HG03108 (cell line): ENCODE measurements around the gene LRMDA.

Experiments
- ATAC-seq: cut with Tn5 transposase; IDR thresholded peaks from one replicate; pipeline ENCODE4 v1.9.1; 2021; ENCODE audit warnings: moderate library complexity; ENCODE audit not compliant: unreplicated experiment

LRMDA gene

GRCh38 chr10:76546411-76546810 lies 1115.0 kb downstream of the LRMDA start:
- no peak for ATAC-seq

- ATAC-seq = no peak
Measured at GRCh38 chr10:76547352-76547972, 1116.0 kb downstream of the LRMDA start.

DNA sequence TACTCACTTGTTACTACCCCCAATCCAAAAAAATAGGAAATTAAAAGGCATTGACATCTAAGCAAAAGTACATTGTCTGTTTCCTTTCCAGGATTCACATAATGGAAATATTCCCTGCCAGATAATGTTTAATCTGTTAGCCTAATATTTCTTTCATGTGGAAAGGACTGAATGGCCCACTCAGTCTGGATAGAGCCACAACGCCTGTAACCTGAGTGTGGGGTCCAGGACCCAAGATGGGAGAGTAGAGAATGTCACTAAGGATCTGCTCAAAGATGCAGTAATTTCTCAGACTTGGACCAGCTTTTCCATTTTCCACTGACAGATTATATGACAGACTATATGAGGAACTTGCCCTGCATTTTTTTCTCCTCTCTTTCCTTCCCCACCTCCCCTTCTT lies 1117.3 kb downstream of the LRMDA start:
- no peak for ATAC-seq

GRCh38 chr10:76549171-76549570 lies 1117.7 kb downstream of the LRMDA start:
- ATAC-seq = no peak

DNA sequence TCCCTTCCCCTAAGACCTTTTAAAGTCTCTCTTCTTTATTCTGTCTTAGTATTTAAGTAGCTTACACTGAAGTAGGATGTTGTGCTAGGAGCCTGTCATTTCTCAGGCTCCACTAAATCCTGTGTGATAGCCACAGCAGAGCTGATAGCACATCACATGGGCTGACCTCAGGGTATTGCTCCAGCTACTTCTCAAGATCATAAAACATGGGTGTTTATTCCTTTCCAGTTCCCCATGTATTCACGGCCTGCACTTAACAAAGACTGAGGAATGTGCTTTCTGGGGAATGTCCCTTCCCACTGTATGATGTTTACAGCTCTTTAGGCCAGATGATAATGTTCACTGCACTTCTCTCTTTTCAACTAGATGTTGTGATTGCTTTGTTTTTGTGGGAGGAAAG lies 1119.4 kb downstream of the LRMDA start:
- ATAC-seq = no peak

DNA sequence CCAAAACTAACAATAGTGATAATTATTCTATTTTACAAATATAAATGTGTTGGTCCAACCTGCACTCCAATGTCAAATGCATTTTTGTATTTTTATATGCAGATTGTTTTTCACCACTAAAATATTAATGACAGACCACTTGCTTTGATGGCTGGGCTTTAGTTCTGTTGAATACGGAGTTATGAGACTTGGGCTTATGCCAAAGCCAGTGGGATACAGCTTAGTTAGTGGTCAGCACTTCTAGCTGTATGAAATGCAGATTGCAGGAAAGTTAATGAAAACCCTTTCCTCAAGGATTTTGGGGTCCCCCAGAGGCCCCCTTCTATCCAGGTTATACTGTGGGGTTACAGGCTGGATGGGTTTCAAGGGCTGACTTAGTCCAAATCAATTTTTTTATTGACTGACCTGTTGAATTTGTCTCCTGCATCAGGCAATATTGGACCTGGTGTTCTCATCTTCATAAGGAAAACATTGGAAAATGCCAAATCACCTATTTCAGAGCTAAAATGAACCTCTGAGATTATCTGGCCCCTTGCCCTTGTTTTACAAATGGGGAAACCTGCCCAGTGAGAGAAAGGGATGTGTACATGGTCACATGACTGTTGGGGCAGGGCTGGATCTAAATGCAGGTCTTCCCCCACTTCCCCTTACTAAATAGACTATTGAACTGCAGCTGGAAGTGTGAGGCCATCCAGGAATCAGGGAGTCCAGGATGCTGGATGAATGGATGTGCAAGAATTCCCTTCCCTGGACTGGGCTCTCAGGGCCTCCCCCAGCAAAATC lies 1120.9 kb downstream of the LRMDA start:
- ATAC-seq = no peak

GRCh38 chr10:76553263-76554032 lies 1122.0 kb downstream of the LRMDA start:
- ATAC-seq = no peak

DNA sequence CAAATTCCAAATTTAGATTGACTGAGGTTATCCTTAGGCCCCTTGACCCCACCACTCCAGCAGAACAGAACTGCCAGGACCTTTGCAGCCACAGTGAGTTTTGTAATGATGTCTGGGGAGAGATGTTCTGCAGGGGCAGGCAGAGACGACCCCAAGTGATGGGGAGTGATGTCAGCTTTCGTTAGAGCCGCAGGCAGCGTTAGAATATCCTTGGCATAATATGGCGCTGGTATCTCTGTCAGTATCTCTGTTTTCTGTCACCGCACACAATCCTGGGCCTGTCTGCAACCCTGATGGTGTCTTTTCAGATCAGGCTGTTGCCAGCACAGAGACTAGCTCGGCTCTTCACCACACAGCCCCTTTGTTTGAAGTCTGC lies 1122.6 kb downstream of the LRMDA start:
- no peak for ATAC-seq

GRCh38 chr10:76554478-76554877 lies 1123.1 kb downstream of the LRMDA start:
- no peak for ATAC-seq

DNA sequence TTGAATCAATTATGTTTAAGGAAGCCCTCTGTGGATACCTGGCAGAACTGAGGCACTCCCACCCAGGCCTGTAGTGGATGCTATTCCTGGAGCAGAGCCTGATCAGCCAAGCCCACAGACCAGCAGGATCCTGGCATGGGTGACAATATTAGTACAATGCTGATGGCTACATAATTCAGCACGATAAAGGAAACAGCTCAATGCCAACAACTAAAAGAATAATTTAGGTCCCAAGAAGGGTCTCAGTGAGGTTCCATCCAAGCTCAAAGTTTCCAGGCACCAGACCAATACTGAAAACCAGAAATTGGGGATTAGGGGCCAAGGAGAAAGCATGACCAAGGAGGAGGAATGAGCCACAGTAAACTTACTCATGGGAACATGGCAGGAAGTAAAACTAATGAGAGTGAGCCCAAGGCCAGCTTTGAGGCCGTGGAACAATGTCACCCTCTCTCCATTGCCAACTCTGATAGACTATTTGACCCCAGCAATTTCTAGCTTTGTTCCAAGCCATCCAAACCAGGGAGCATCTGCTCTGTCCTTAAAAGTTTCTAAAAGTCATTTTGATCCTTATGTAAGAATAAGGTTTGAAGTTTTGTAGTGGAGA lies 1123.7 kb downstream of the LRMDA start:
- no peak for ATAC-seq

- ATAC-seq = no peak
Measured at GRCh38 chr10:76557366-76557765, 1125.9 kb downstream of the LRMDA start.

GRCh38 chr10:76558586-76558985 lies 1127.2 kb downstream of the LRMDA start:
- no peak for ATAC-seq

DNA sequence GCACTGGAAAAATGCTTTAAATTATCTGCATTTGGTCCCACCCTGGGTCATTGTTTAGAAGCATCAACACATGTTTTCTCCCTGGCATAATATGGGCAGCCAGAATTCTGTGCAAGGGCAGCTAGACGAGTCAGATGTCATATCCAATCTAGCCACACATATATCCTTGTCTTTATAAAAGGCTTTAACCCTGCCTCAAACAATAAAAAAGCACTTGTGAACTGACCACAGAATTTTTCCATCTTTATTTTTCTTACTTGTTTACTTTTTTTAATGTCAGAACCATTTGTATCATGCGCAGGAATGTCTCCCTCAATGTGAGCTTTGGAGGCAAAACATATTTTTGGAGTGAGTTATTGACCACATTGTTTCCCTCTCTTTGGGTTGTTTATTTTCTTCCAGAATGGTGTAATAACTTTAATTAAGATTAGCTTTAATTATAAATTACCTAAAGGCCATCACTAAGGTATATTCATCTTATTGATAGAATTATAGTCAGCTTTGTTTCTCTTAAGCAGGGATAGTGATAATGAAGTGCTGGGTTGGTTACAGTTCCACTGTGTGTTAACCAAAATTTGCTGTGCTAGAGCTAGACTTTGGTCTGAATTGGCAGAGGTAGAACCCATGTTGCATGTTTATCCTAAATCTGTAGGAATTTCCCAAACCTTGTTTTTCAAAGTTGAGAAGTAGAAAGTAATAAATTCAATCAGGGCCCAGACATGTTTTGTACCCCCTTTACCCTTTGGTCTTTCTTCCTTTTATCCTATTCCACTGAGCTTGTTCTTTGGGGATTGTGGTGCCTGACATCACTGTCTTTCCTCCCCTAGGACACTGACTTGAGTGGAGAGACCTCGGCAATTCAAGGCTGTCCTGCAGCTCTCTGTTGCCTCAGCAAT lies 1127.8 kb downstream of the LRMDA start:
- ATAC-seq = no peak

DNA sequence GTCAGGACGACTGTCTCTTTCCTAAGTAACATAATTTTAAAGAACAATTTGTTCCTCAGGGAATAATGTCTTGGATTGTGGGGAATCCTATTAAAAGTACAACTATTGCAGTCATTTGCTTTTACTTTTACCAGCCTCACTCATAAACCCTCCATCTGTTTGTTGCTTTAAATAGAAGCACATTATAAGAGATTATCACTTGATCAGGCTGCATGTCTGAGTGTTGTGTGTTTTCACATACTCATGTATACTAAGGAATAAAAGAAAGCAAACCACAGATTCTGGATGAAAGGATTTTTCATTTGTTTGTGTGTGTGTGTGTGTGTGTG lies 1128.4 kb downstream of the LRMDA start:
- no peak for ATAC-seq

GRCh38 chr10:76560338-76560737 lies 1128.9 kb downstream of the LRMDA start:
- ATAC-seq = no peak

DNA sequence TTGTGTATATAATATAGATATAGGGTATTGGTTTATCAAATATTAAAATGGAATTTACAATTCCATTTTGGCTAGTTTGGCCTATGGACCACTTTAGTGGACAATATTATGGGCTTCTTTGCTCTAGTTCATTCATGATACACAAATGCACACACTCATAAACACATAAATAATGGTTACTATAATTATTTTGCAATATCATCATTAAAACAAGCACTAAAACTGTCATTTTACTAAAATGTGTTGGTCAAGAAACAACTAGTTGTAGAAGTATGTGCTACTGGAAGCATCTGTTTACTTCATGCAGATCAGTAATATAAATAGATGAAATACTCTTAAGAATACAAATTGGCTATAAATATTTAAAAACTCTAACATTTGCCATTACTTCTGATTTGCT lies 1131.9 kb downstream of the LRMDA start:
- no peak for ATAC-seq

DNA sequence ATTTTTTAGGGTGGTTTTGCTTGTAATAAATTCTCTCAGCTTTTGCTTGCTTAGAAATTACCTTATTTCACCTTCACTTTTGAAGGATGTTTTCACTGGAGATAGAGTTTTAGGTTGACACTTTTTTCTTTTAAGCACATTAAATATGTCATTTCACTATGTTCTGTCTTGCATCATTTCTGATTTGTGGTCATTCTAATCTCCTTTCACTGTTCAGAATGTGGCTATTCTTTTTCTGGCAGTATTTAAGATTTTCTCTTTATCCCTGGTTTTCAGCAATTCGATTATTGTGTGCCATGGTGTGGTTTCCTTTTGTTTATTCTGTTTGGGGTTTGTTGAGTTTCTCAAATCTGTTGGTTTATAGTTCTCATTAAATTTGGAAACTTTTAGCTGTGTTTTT lies 1140.6 kb downstream of the LRMDA start:
- ATAC-seq = no peak

DNA sequence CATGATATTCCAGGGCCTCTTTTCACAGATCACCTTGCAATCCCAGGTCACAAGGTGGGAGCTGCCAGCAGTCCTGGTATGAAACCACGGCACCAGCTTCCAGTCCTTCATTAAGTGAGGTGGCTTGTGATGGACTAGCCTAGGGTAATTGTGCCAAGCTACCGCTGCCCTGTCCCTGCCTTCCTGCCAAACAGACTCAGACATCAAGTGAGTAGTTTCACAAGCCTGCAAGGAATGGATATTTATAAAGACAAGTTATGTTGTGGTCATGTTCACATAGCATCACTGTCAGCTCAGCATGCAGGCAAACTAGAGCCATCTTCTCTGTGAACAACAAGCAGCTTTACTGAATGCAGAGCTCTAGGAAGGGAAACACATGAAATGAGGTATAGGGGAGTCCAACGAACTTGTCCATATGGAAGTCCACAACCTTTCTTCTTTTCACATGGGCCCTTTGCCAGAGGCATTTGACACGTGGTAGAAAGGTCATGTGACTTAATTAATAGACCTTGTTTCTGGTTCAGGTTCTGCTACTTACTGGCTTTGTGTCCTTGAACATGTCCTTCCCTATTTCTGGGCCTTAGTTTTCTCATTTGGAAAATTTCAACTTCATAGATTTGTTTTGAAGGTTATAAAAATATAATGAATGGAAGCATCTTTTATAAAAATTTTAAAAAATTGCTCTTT lies 1145.0 kb downstream of the LRMDA start:
- ATAC-seq = no peak

- ATAC-seq = no peak
Measured at GRCh38 chr10:76577455-76577854, 1146.0 kb downstream of the LRMDA start.
